Trophoblast cell (in vitro differentiated cells and primary cell): ENCODE measurements around the gene VPS33A.
A peak's percentile ranks its signal among the peaks of the same experiment; 100 is the strongest.

Source experiments
- DNase-seq, 2 donors: peaks; one replicate each; pipeline ENCODE4 v3.0.0-alpha.2; 2016
- H2AFZ ChIP-seq: 2 replicates; pipeline ENCODE4 v1.6.1; 2013; ENCODE audit warnings: low read length, moderate library complexity, mild to moderate bottlenecking; ENCODE audit not compliant: insufficient read depth, poor library complexity
- H2AK5ac ChIP-seq: 2 replicates; pipeline ENCODE4 v1.6.1; 2013; ENCODE audit warnings: mild to moderate bottlenecking, low read length
- H2BK120ac ChIP-seq: 2 replicates; pipeline ENCODE4 v1.6.1; 2013; ENCODE audit warnings: low read length, mild to moderate bottlenecking, moderate library complexity; ENCODE audit not compliant: insufficient read depth, poor library complexity
- H2BK12ac ChIP-seq: 2 replicates; pipeline ENCODE4 v1.6.1; 2013; ENCODE audit warnings: mild to moderate bottlenecking, low read length, moderate library complexity
- H2BK5ac ChIP-seq: 2 replicates; pipeline ENCODE4 v1.6.1; 2013; ENCODE audit warnings: low read length, low read depth, moderate library complexity, mild to moderate bottlenecking; ENCODE audit not compliant: poor library complexity
- H3K14ac ChIP-seq: 2 replicates; pipeline ENCODE4 v1.6.1; 2013; ENCODE audit warnings: mild to moderate bottlenecking, low read length
- H3K18ac ChIP-seq: 2 replicates; pipeline ENCODE4 v1.6.1; 2013; ENCODE audit warnings: mild to moderate bottlenecking, low read length
- H3K23ac ChIP-seq: 2 replicates; pipeline ENCODE4 v1.6.1; 2013; ENCODE audit warnings: low read length
- H3K27ac ChIP-seq: 2 replicates; pipeline ENCODE4 v1.5.1; 2013; ENCODE audit warnings: low read depth, mild to moderate bottlenecking, inconsistent platforms, low read length, moderate library complexity
- H3K27me3 ChIP-seq: 2 replicates; pipeline ENCODE4 v1.6.1; 2013; ENCODE audit warnings: inconsistent platforms, mild to moderate bottlenecking, low read length, moderate library complexity; ENCODE audit not compliant: insufficient read depth
- H3K36me3 ChIP-seq, 2 experiments: 1 replicate in 1 of 2; 2 replicates in 1 of 2; pipeline ENCODE4 v1.6.1; 2013; ENCODE audit warnings: low read length in 2 of 2, mild to moderate bottlenecking in 2 of 2, moderate library complexity in 1 of 2; ENCODE audit not compliant: insufficient read depth in 2 of 2, control insufficient read depth in 1 of 2
- H3K4ac ChIP-seq: 2 replicates; pipeline ENCODE4 v1.6.1; 2013; ENCODE audit warnings: low read depth, mild to moderate bottlenecking, low read length, moderate library complexity
- H3K4me1 ChIP-seq, 2 experiments: 1 replicate in 1 of 2; 2 replicates in 1 of 2; pipeline ENCODE4 v1.6.1; 2013; ENCODE audit warnings: low read length in 2 of 2, mild to moderate bottlenecking in 2 of 2, moderate library complexity in 1 of 2; ENCODE audit not compliant: insufficient read depth in 2 of 2, control insufficient read depth in 1 of 2
- H3K4me2 ChIP-seq: 2 replicates; pipeline ENCODE4 v1.6.1; 2013; ENCODE audit warnings: inconsistent platforms, mild to moderate bottlenecking, low read length, moderate library complexity
- H3K4me3 ChIP-seq: 2 replicates; pipeline ENCODE4 v1.5.1; 2013; ENCODE audit warnings: mild to moderate bottlenecking, low read depth, low read length, inconsistent platforms
- H3K79me1 ChIP-seq: one replicate; pipeline ENCODE4 v1.6.1; 2013; ENCODE audit warnings: low read length
- H3K79me2 ChIP-seq: 2 replicates; pipeline ENCODE4 v1.6.1; 2013; ENCODE audit warnings: low read length, mild to moderate bottlenecking; ENCODE audit not compliant: control insufficient read depth, insufficient read depth, poor library complexity
- H3K9ac ChIP-seq: 2 replicates; pipeline ENCODE4 v1.6.1; 2013; ENCODE audit warnings: mild to moderate bottlenecking, low read length
- H3K9me3 ChIP-seq: 2 replicates; pipeline ENCODE4 v1.6.1; 2013; ENCODE audit warnings: low read depth, mild to moderate bottlenecking, control low read depth, inconsistent platforms, low read length; ENCODE audit not compliant: insufficient read depth
- H4K12ac ChIP-seq: 2 replicates; pipeline ENCODE4 v1.6.1; 2013; ENCODE audit warnings: low read depth, mild to moderate bottlenecking, low read length, moderate library complexity
- H4K8ac ChIP-seq: 2 replicates; pipeline ENCODE4 v1.6.1; 2013; ENCODE audit warnings: low read depth, mild to moderate bottlenecking, low read length, moderate library complexity
- H4K91ac ChIP-seq: one replicate; pipeline ENCODE4 v1.6.1; 2013; ENCODE audit warnings: low read depth, mild to moderate bottlenecking, low read length, moderate library complexity
- WGBS: extraction: QIAGEN DNeasy Blood & Tissue Kit; methylation state at CpG from one replicate; pipeline ENCODE4 v1.1.7; 2013; ENCODE audit warnings: missing lambda C conversion rate; ENCODE audit not compliant: insufficient read length, insufficient coverage; ENCODE audit errors: extremely low coverage; 5-methylcytosine and 5-hydroxymethylcytosine counted together

VPS33A gene

GRCh38 chr12:122276242-122276641 lies 9.9 kb upstream of the VPS33A start:
- H4K91ac ChIP-seq, result no peak overlapping the region
- no peak overlapping the region for H3K9ac ChIP-seq
- no peak for DNase-seq
- no peak overlapping the region for H3K4ac ChIP-seq
- H3K18ac ChIP-seq, result no peak overlapping the region
- H2AFZ ChIP-seq, result no peak overlapping the region
- H3K27ac ChIP-seq, result no peak overlapping the region
- peaks cover 25 to 27% of the 10 kb centered on the region in 2 experiments for H3K36me3 ChIP-seq
- H3K4me2 ChIP-seq, result no peak overlapping the region
- H4K8ac ChIP-seq, result no peak overlapping the region
- H4K12ac ChIP-seq, result no peak overlapping the region
- no peak overlapping the region for H3K4me3 ChIP-seq
- H3K9me3 ChIP-seq, result no peaks in the 10 kb centered on the region
- H3K4me1 ChIP-seq, result no peaks in the 10 kb centered on the region
- H3K79me1 ChIP-seq, result no peaks in the 10 kb centered on the region
- no CpG with 5 or more reads among the region's 7 CpGs for WGBS
- no peaks in the 10 kb centered on the region for H3K27me3 ChIP-seq
- H3K14ac ChIP-seq, result no peak overlapping the region
- no peak overlapping the region for H3K23ac ChIP-seq
- H2AK5ac ChIP-seq, result no peak overlapping the region
- no peak overlapping the region for H2BK12ac ChIP-seq
- H2BK5ac ChIP-seq, result no peak overlapping the region
- no peak overlapping the region for H2BK120ac ChIP-seq
- no peaks in the 10 kb centered on the region for H3K79me2 ChIP-seq

GRCh38 chr12:122275459-122275858 lies 9.2 kb upstream of the VPS33A start:
- Histone ChIP-seq H3K79me2 (no peaks in the 10 kb centered on the region), H3K18ac (no peak overlapping the region), H2AK5ac (no peak overlapping the region), H4K8ac (no peak overlapping the region), H3K4me1 (no peaks in the 10 kb centered on the region), H3K14ac (no peak overlapping the region), H3K36me3 (peaks cover 28 to 29% of the 10 kb centered on the region in 2 experiments), H2BK12ac (no peak overlapping the region), H3K27ac (no peak overlapping the region), H2AFZ (no peak overlapping the region), H3K9ac (no peak overlapping the region), H3K27me3 (no peaks in the 10 kb centered on the region), H3K4me2 (no peak overlapping the region), H3K4me3 (no peak overlapping the region), H4K91ac (no peak overlapping the region), H2BK120ac (no peak overlapping the region), H2BK5ac (no peak overlapping the region), H3K23ac (no peak overlapping the region), H3K4ac (no peak overlapping the region), H3K9me3 (no peaks in the 10 kb centered on the region), H3K79me1 (no peaks in the 10 kb centered on the region), H4K12ac (no peak overlapping the region)
- no CpG with 5 or more reads among the region's 8 CpGs for WGBS
- DNase-seq, result no peak

- Histone ChIP-seq H3K4me3 (peak overlapping the region; percentile 96), H3K18ac (peak overlapping the region; percentile 96), H3K79me1 (peaks cover 8% of the 10 kb centered on the region), H3K79me2 (peaks cover 5% of the 10 kb centered on the region), H3K9ac (peak overlapping the region; percentile 81), H3K27me3 (no peaks in the 10 kb centered on the region), H3K23ac (no peak overlapping the region), H2BK5ac (peak overlapping the region; percentile 76), H2AFZ (peak overlapping the region; percentile 99), H3K36me3 (peaks cover 7 to 10% of the 10 kb centered on the region in 2 experiments), H3K27ac (peak overlapping the region; percentile 79), H3K4me2 (peak overlapping the region; percentile 88), H3K9me3 (no peaks in the 10 kb centered on the region), H4K12ac (peak overlapping the region; percentile 95), H2BK12ac (no peak overlapping the region), H4K91ac (peak overlapping the region; percentile 96), H2BK120ac (peak overlapping the region; percentile 79), H4K8ac (peak overlapping the region; percentile 98), H3K4me1 (no peaks in the 10 kb centered on the region), H3K14ac (peak overlapping the region; percentile 99), H3K4ac (peak overlapping the region; percentile 95), H2AK5ac (peak overlapping the region; percentile 61)
- peak; percentile 63 to 65 for DNase-seq
- no CpG with 5 or more reads among the region's 17 CpGs for WGBS
These were observed 436 bp downstream of the VPS33A start for GRCh38 chr12:122265886-122266229.

- H2BK12ac ChIP-seq, result no peak overlapping the region
- no peak overlapping the region for H3K23ac ChIP-seq
- no peaks in the 10 kb centered on the region for H3K4me1 ChIP-seq
- H2AFZ ChIP-seq, result peak overlapping the region; percentile 99
- H3K27me3 ChIP-seq, result no peaks in the 10 kb centered on the region
- H3K27ac ChIP-seq, result peak overlapping the region; percentile 79
- H3K9me3 ChIP-seq, result no peaks in the 10 kb centered on the region
- H4K91ac ChIP-seq, result no peak overlapping the region
- peaks cover 10% of the 10 kb centered on the region in 2 experiments for H3K36me3 ChIP-seq
- H4K12ac ChIP-seq, result no peak overlapping the region
- no peak for DNase-seq
- peak overlapping the region; percentile 88 for H3K4me2 ChIP-seq
- H4K8ac ChIP-seq, result peak overlapping the region; percentile 98
- H3K14ac ChIP-seq, result no peak overlapping the region
- no peak overlapping the region for H2AK5ac ChIP-seq
- peaks cover 8% of the 10 kb centered on the region for H3K79me1 ChIP-seq
- H2BK120ac ChIP-seq, result no peak overlapping the region
- H2BK5ac ChIP-seq, result no peak overlapping the region
- peaks cover 5% of the 10 kb centered on the region for H3K79me2 ChIP-seq
- peak overlapping the region; percentile 81 for H3K9ac ChIP-seq
- no peak overlapping the region for H3K18ac ChIP-seq
- no CpG with 5 or more reads among the region's 1 CpG for WGBS
- H3K4ac ChIP-seq, result no peak overlapping the region
- peak overlapping the region; percentile 96 for H3K4me3 ChIP-seq
These were observed 818 bp downstream of the VPS33A start for GRCh38 chr12:122265476-122265875.
